Ectodermal cell (in vitro differentiated cells): Measurements from ENCODE around the gene CS.
"Not testable (repeated sequence)": the region's sequence is repeated elsewhere in the genome, so short reads cannot be mapped to it uniquely, and the experiment has no call there.

ENCODE experiments used
- H3K27ac ChIP-seq: 2 replicates; pipeline ENCODE4 v1.7.0; 2013; ENCODE audit warnings: mild to moderate bottlenecking, low read depth, low read length; ENCODE audit not compliant: insufficient read depth, poor library complexity, severe bottlenecking
- H3K27me3 ChIP-seq: 2 replicates; pipeline ENCODE4 v1.7.0; 2013; ENCODE audit warnings: mild to moderate bottlenecking, low read length; ENCODE audit not compliant: insufficient read depth, control insufficient read depth, poor library complexity, severe bottlenecking
- H3K36me3 ChIP-seq: one replicate; pipeline ENCODE4 v1.7.0; 2013; ENCODE audit warnings: low read length; ENCODE audit not compliant: control insufficient read depth, insufficient read depth
- H3K4me1 ChIP-seq: one replicate; pipeline ENCODE4 v1.7.0; 2013; ENCODE audit warnings: low read length; ENCODE audit not compliant: control insufficient read depth, insufficient read depth
- H3K4me3 ChIP-seq: 2 replicates; pipeline ENCODE4 v1.7.0; 2013; ENCODE audit warnings: low read depth, low read length, control low read depth; ENCODE audit not compliant: insufficient read depth
- H3K9me3 ChIP-seq: 2 replicates; pipeline ENCODE4 v1.7.0; 2013; ENCODE audit warnings: mild to moderate bottlenecking, low read length, moderate library complexity; ENCODE audit not compliant: control insufficient read depth
- WGBS, 2 experiments: methylation state at CpG; one replicate each; pipeline ENCODE4 v1.1.7; 2013; ENCODE audit warnings: missing lambda C conversion rate in 2 of 2; 5-methylcytosine and 5-hydroxymethylcytosine counted together

The CS gene

GRCh38 chr12:56282579-56282978 lies 17.6 kb downstream of the CS start:
- no peaks in the 10 kb centered on the region for H3K27me3 ChIP-seq
- no peaks in the 10 kb centered on the region for H3K9me3 ChIP-seq
- WGBS, 2 experiments = 100% methylated on average over 1 to 2 of the region's 2 CpGs
- no peak overlapping the region for H3K4me3 ChIP-seq
- peaks cover 23% of the 10 kb centered on the region for H3K36me3 ChIP-seq
- H3K27ac ChIP-seq = no peak overlapping the region
- H3K4me1 ChIP-seq = no peaks in the 10 kb centered on the region

- Histone ChIP-seq H3K9me3 (no peaks in the 10 kb centered on the region), H3K4me3 (no peak overlapping the region), H3K36me3 (peaks cover 23% of the 10 kb centered on the region), H3K27me3 (no peaks in the 10 kb centered on the region), H3K27ac (no peak overlapping the region), H3K4me1 (no peaks in the 10 kb centered on the region)
- 92 to 99% methylated on average over 6 of the region's 6 CpGs for WGBS, 2 experiments
These were observed 18.1 kb downstream of the CS start for GRCh38 chr12:56282030-56282429.

- H3K4me1 ChIP-seq = no peaks in the 10 kb centered on the region
- no peaks in the 10 kb centered on the region for H3K27me3 ChIP-seq
- H3K9me3 ChIP-seq = no peaks in the 10 kb centered on the region
- no peak overlapping the region for H3K4me3 ChIP-seq
- H3K36me3 ChIP-seq = peaks cover 19% of the 10 kb centered on the region
- no peak overlapping the region for H3K27ac ChIP-seq
These were observed 19.3 kb downstream of the CS start for GRCh38 chr12:56280849-56281248.

GRCh38 chr12:56278905-56279304 lies 21.2 kb downstream of the CS start:
- Histone ChIP-seq H3K9me3 (no peaks in the 10 kb centered on the region), H3K36me3 (peaks cover 33% of the 10 kb centered on the region), H3K27ac (no peak overlapping the region), H3K4me3 (no peak overlapping the region), H3K4me1 (no peaks in the 10 kb centered on the region), H3K27me3 (no peaks in the 10 kb centered on the region)
- whole genome bisulfite sequencing, 2 experiments = 95 to 98% methylated on average over 3 of the region's 3 CpGs

- Histone ChIP-seq H3K27ac (no peak overlapping the region), H3K27me3 (no peaks in the 10 kb centered on the region), H3K4me1 (no peaks in the 10 kb centered on the region), H3K36me3 (peaks cover 33% of the 10 kb centered on the region), H3K4me3 (no peak overlapping the region), H3K9me3 (no peaks in the 10 kb centered on the region)
- WGBS, 2 experiments = 85 to 100% methylated on average over 2 of the region's 2 CpGs
These were observed 25.8 kb downstream of the CS start for GRCh38 chr12:56274299-56274698.

GRCh38 chr12:56272468-56272867 lies 27.7 kb downstream of the CS start:
- H3K27me3 ChIP-seq, H3K4me3 ChIP-seq, H3K4me1 ChIP-seq, H3K9me3 ChIP-seq, H3K27ac ChIP-seq: not testable (repeated sequence)
- H3K36me3 ChIP-seq = peaks cover 34% of the 10 kb centered on the region
- WGBS, 2 experiments = 82 to 97% methylated on average over 1 to 2 of the region's 2 CpGs

- 25 to 53% methylated on average over 1 of the region's 1 CpG for WGBS, 2 experiments
- H3K9me3 ChIP-seq = no peaks in the 10 kb centered on the region
- H3K36me3 ChIP-seq = peaks cover 34% of the 10 kb centered on the region
- no peak overlapping the region for H3K27ac ChIP-seq
- peaks cover 9% of the 10 kb centered on the region for H3K4me1 ChIP-seq
- no peak overlapping the region for H3K4me3 ChIP-seq
- no peaks in the 10 kb centered on the region for H3K27me3 ChIP-seq
These were observed 29.1 kb downstream of the CS start for GRCh38 chr12:56271031-56271430.

- H3K36me3 ChIP-seq = peaks cover 11% of the 10 kb centered on the region
- H3K9me3 ChIP-seq = no peaks in the 10 kb centered on the region
- WGBS, 2 experiments = 23 to 25% methylated on average over 21 of the region's 21 CpGs
- peak overlapping the region; percentile 72 for H3K4me3 ChIP-seq
- H3K27me3 ChIP-seq = no peaks in the 10 kb centered on the region
- peak overlapping the region; percentile 93 for H3K27ac ChIP-seq
- peaks cover 9% of the 10 kb centered on the region for H3K4me1 ChIP-seq
These were observed 32.6 kb downstream of the CS start for GRCh38 chr12:56267443-56268071.

GRCh38 chr12:56266693-56267442 lies 33.3 kb downstream of the CS start, which contains the start of gene COQ10A:
TSS of gene COQ10A (plus strand) at chr12:56266942. CDS start at chr12:56267119, 177 bp downstream.
- H3K4me1 ChIP-seq = peaks cover 9% of the 10 kb centered on the region
- H3K27ac ChIP-seq = peak within 1 kb of the TSS; percentile 93
- no peaks in the 10 kb centered on the region for H3K27me3 ChIP-seq
- peak within 1 kb of the TSS; percentile 72 for H3K4me3 ChIP-seq
- H3K9me3 ChIP-seq = no peaks in the 10 kb centered on the region
- H3K36me3 ChIP-seq = peaks cover 11% of the 10 kb centered on the region
- WGBS, 2 experiments = 0 to 1% methylated on average over 68 of the region's 68 CpGs

GRCh38 chr12:56266068-56266692 lies 34.0 kb downstream of the CS start:
- not testable (repeated sequence) for H3K9me3 ChIP-seq, H3K27me3 ChIP-seq, H3K4me1 ChIP-seq
- Histone ChIP-seq H3K27ac (peak overlapping the region; percentile 93), H3K36me3 (peaks cover 11% of the 10 kb centered on the region), H3K4me3 (peak overlapping the region; percentile 72)
- WGBS, 2 experiments = 65 to 70% methylated on average over 13 to 14 of the region's 16 CpGs
